ENCODE measurements around the gene HYDIN.

The HYDIN gene

GRCh38 chr16:71216714-71217113 is 13.8 kb downstream of the HYDIN start:
- no peak overlapping the region for H4K91ac ChIP-seq (ENCODE audit: low read depth, low read length, poor library complexity)
- no peak overlapping the region for H3K4me3 ChIP-seq (ENCODE audit: low read length in 2 of 2)
- H3K79me1 ChIP-seq (ENCODE audit: low read depth, low read length), result no peaks in the 10 kb centered on the region
- no peak for DNase-seq (ENCODE audit: low spot score)
- H3K23ac ChIP-seq (ENCODE audit: low read depth, low read length, poor library complexity), result no peak overlapping the region
- no peak overlapping the region for H3K4me2 ChIP-seq (ENCODE audit: insufficient read depth, low read length, poor library complexity, severe bottlenecking)
- H4K8ac ChIP-seq (ENCODE audit: low read depth, low read length), result no peak overlapping the region
- no peak overlapping the region for H2BK12ac ChIP-seq (ENCODE audit: low read length)
- H3K9me3 ChIP-seq (replicated peaks in 1 of 2; ENCODE audit: control insufficient read depth in 2 of 2, insufficient read depth in 1 of 2, low read depth in 1 of 2, low read length in 2 of 2), result peaks cover 0 to 1% of the 10 kb centered on the region in 2 donors
- no peak overlapping the region for H2AK5ac ChIP-seq (ENCODE audit: low read depth, low read length)
- no peak overlapping the region for H2BK5ac ChIP-seq (ENCODE audit: low read length)
- H3K36me3 ChIP-seq (replicated peaks in 1 of 2; ENCODE audit: control insufficient read depth in 2 of 2, insufficient read depth in 2 of 2, low read length in 2 of 2), result no peaks in the 10 kb centered on the region
- no peak overlapping the region for H3K9ac ChIP-seq (ENCODE audit: low read depth, low read length, poor library complexity)
- H2AFZ ChIP-seq (ENCODE audit: low read length), result no peak overlapping the region
- H2BK120ac ChIP-seq (ENCODE audit: low read depth, low read length), result no peak overlapping the region
- WGBS, 2 donors (ENCODE audit: extremely low coverage in 2 of 2, insufficient read length in 2 of 2, insufficient replicate concordance in 1 of 2), result no CpG with 5 or more reads among the region's 3 CpGs
- H2BK15ac ChIP-seq (ENCODE audit: low read length), result no peak overlapping the region
- no peak overlapping the region for H3K14ac ChIP-seq (ENCODE audit: low read length)
- H3K4ac ChIP-seq (ENCODE audit: low read length), result no peak overlapping the region
- H3K4me1 ChIP-seq (ENCODE audit: control insufficient read depth in 2 of 2, insufficient read depth in 1 of 2, low read depth in 1 of 2, low read length in 2 of 2), result no peaks in the 10 kb centered on the region
- H3K18ac ChIP-seq (ENCODE audit: low read length), result no peak overlapping the region
- no peak overlapping the region for H3K27ac ChIP-seq (replicated peaks; ENCODE audit: low read length)
- H3K27me3 ChIP-seq (ENCODE audit: control insufficient read depth in 3 of 3, insufficient read depth in 3 of 3, low read depth in 1 of 3, low read length in 3 of 3), result no peaks in the 10 kb centered on the region

DNA sequence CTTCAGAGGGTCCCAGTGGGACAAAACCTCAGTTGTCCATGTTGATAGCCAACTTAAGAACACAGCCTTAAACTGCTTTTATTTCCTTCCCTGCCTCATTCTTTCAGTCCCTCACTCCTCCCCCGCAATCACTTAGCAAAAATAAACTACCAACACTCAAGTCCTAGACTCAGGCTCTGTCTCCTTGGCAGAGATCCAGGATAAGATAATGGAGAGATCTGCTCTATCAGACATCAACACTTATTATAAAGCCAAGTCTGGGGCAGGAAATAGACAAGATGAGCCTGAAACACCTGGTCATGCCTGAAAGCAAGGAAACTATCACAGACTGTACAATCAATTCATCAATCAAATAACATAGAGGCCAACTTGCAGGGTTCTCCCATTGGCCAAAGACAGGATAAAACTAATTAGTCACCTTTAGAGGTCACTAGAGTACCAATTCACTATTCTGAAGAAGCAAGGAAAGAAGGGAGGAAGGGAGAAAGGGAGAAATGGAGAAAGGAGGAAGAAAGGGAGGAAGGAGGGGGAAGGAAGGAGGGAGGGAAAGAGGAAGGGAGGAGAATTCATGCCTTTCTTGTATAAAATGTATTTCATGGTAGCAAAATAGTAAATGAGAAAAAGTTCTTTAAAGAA is 15.7 kb downstream of the HYDIN start:
- no peak overlapping the region for H3K27ac ChIP-seq (replicated peaks; ENCODE audit: low read length)
- no peak overlapping the region for H2AK5ac ChIP-seq (ENCODE audit: low read depth, low read length)
- H3K14ac ChIP-seq (ENCODE audit: low read length), result no peak overlapping the region
- no peaks in the 10 kb centered on the region for H3K36me3 ChIP-seq (replicated peaks in 1 of 2; ENCODE audit: control insufficient read depth in 2 of 2, insufficient read depth in 2 of 2, low read length in 2 of 2)
- no peaks in the 10 kb centered on the region for H3K9me3 ChIP-seq (replicated peaks in 1 of 2; ENCODE audit: control insufficient read depth in 2 of 2, insufficient read depth in 1 of 2, low read depth in 1 of 2, low read length in 2 of 2)
- H4K91ac ChIP-seq (ENCODE audit: low read depth, low read length, poor library complexity), result no peak overlapping the region
- H2AFZ ChIP-seq (ENCODE audit: low read length), result no peak overlapping the region
- no peak overlapping the region for H2BK15ac ChIP-seq (ENCODE audit: low read length)
- H2BK12ac ChIP-seq (ENCODE audit: low read length), result no peak overlapping the region
- no peaks in the 10 kb centered on the region for H3K79me1 ChIP-seq (ENCODE audit: low read depth, low read length)
- H3K4me3 ChIP-seq (ENCODE audit: low read length in 2 of 2), result no peak overlapping the region
- no peak for DNase-seq (ENCODE audit: low spot score)
- H3K18ac ChIP-seq (ENCODE audit: low read length), result no peak overlapping the region
- no peak overlapping the region for H3K4ac ChIP-seq (ENCODE audit: low read length)
- H4K8ac ChIP-seq (ENCODE audit: low read depth, low read length), result no peak overlapping the region
- no peak overlapping the region for H3K23ac ChIP-seq (ENCODE audit: low read depth, low read length, poor library complexity)
- H3K4me1 ChIP-seq (ENCODE audit: control insufficient read depth in 2 of 2, insufficient read depth in 1 of 2, low read depth in 1 of 2, low read length in 2 of 2), result no peaks in the 10 kb centered on the region
- no peak overlapping the region for H3K4me2 ChIP-seq (ENCODE audit: insufficient read depth, low read length, poor library complexity, severe bottlenecking)
- H2BK120ac ChIP-seq (ENCODE audit: low read depth, low read length), result no peak overlapping the region
- no CpG with 5 or more reads among the region's 1 CpG for whole genome bisulfite sequencing, 2 donors (ENCODE audit: extremely low coverage in 2 of 2, insufficient read length in 2 of 2, insufficient replicate concordance in 1 of 2)
- no peak overlapping the region for H2BK5ac ChIP-seq (ENCODE audit: low read length)
- H3K9ac ChIP-seq (ENCODE audit: low read depth, low read length, poor library complexity), result no peak overlapping the region
- H3K27me3 ChIP-seq (ENCODE audit: control insufficient read depth in 3 of 3, insufficient read depth in 3 of 3, low read depth in 1 of 3, low read length in 3 of 3), result no peaks in the 10 kb centered on the region

GRCh38 chr16:71205482-71206131 is 24.9 kb downstream of the HYDIN start:
- no peak overlapping the region for H3K9ac ChIP-seq (ENCODE audit: low read depth, low read length, poor library complexity)
- H3K36me3 ChIP-seq (replicated peaks in 1 of 2; ENCODE audit: control insufficient read depth in 2 of 2, insufficient read depth in 2 of 2, low read length in 2 of 2), result no peaks in the 10 kb centered on the region
- WGBS, 2 donors (ENCODE audit: extremely low coverage in 2 of 2, insufficient read length in 2 of 2, insufficient replicate concordance in 1 of 2), result no CpG with 5 or more reads among the region's 3 CpGs

DNA sequence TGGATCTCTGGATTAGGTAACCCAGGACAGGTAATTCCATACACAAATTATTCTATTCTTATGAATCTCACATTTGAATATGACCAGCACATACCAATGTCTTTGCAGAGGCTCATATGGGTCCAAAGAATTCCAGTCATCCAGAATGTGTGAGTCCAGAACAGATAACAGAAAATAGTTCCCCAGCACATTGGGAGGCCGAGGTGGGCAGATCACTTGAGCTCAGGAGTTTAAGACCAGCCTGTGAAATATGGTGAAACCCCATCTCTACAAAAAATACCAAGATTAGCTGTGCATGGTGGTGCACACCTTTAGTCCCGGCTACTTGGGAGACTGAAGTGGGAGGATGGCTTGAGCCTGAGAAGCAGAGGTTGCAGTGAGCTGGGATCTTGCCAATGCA is 26.9 kb downstream of the HYDIN start:
- no peak overlapping the region for H2BK15ac ChIP-seq (ENCODE audit: low read length)
- peaks cover 0 to 9% of the 10 kb centered on the region in 2 donors for H3K9me3 ChIP-seq (replicated peaks in 1 of 2; ENCODE audit: control insufficient read depth in 2 of 2, insufficient read depth in 1 of 2, low read depth in 1 of 2, low read length in 2 of 2)
- H2AK5ac ChIP-seq (ENCODE audit: low read depth, low read length), result no peak overlapping the region
- no peaks in the 10 kb centered on the region for H3K27me3 ChIP-seq (ENCODE audit: control insufficient read depth in 3 of 3, insufficient read depth in 3 of 3, low read depth in 1 of 3, low read length in 3 of 3)
- no peak overlapping the region for H2AFZ ChIP-seq (ENCODE audit: low read length)
- no peak overlapping the region for H3K23ac ChIP-seq (ENCODE audit: low read depth, low read length, poor library complexity)
- no peak overlapping the region for H3K14ac ChIP-seq (ENCODE audit: low read length)
- H3K4me1 ChIP-seq (ENCODE audit: control insufficient read depth in 2 of 2, insufficient read depth in 1 of 2, low read depth in 1 of 2, low read length in 2 of 2), result no peaks in the 10 kb centered on the region
- no peaks in the 10 kb centered on the region for H3K79me1 ChIP-seq (ENCODE audit: low read depth, low read length)
- H3K36me3 ChIP-seq (replicated peaks in 1 of 2; ENCODE audit: control insufficient read depth in 2 of 2, insufficient read depth in 2 of 2, low read length in 2 of 2), result no peaks in the 10 kb centered on the region
- no peak overlapping the region for H3K4me2 ChIP-seq (ENCODE audit: insufficient read depth, low read length, poor library complexity, severe bottlenecking)
- H4K91ac ChIP-seq (ENCODE audit: low read depth, low read length, poor library complexity), result no peak overlapping the region
- H3K9ac ChIP-seq (ENCODE audit: low read depth, low read length, poor library complexity), result no peak overlapping the region
- no peak overlapping the region for H4K8ac ChIP-seq (ENCODE audit: low read depth, low read length)
- no peak overlapping the region for H2BK120ac ChIP-seq (ENCODE audit: low read depth, low read length)
- no CpG with 5 or more reads among the region's 2 CpGs for WGBS, 2 donors (ENCODE audit: extremely low coverage in 2 of 2, insufficient read length in 2 of 2, insufficient replicate concordance in 1 of 2)
- no peak overlapping the region for H2BK12ac ChIP-seq (ENCODE audit: low read length)
- no peak overlapping the region for H3K27ac ChIP-seq (replicated peaks; ENCODE audit: low read length)
- no peak overlapping the region for H2BK5ac ChIP-seq (ENCODE audit: low read length)
- DNase-seq (ENCODE audit: low spot score), result no peak
- no peak overlapping the region for H3K4me3 ChIP-seq (ENCODE audit: low read length in 2 of 2)
- no peak overlapping the region for H3K18ac ChIP-seq (ENCODE audit: low read length)
- no peak overlapping the region for H3K4ac ChIP-seq (ENCODE audit: low read length)

More at GRCh38 chr16:71205482-71206131, 24.9 kb downstream of the HYDIN start:
- Histone ChIP-seq H3K9me3 (replicated peaks in 1 of 2; ENCODE audit: control insufficient read depth in 2 of 2, insufficient read depth in 1 of 2, low read depth in 1 of 2, low read length in 2 of 2) (peaks cover 0 to 9% of the 10 kb centered on the region in 2 donors), H3K4me2 (ENCODE audit: insufficient read depth, low read length, poor library complexity, severe bottlenecking) (no peak overlapping the region), H3K18ac (ENCODE audit: low read length) (peak overlapping the region; percentile 27), H3K4ac (ENCODE audit: low read length) (no peak overlapping the region), H3K4me3 (ENCODE audit: low read length in 2 of 2) (peak overlapping the region in 1 of 2 donors; percentile 27), H3K4me1 (ENCODE audit: control insufficient read depth in 2 of 2, insufficient read depth in 1 of 2, low read depth in 1 of 2, low read length in 2 of 2) (no peaks in the 10 kb centered on the region), H3K79me1 (ENCODE audit: low read depth, low read length) (no peaks in the 10 kb centered on the region), H2BK120ac (ENCODE audit: low read depth, low read length) (no peak overlapping the region), H2AK5ac (ENCODE audit: low read depth, low read length) (no peak overlapping the region), H3K27ac (replicated peaks; ENCODE audit: low read length) (no peak overlapping the region), H2BK5ac (ENCODE audit: low read length) (no peak overlapping the region), H2BK12ac (ENCODE audit: low read length) (no peak overlapping the region), H2AFZ (ENCODE audit: low read length) (no peak overlapping the region), H2BK15ac (ENCODE audit: low read length) (no peak overlapping the region), H4K8ac (ENCODE audit: low read depth, low read length) (no peak overlapping the region), H3K14ac (ENCODE audit: low read length) (no peak overlapping the region), H3K23ac (ENCODE audit: low read depth, low read length, poor library complexity) (no peak overlapping the region), H3K27me3 (ENCODE audit: control insufficient read depth in 3 of 3, insufficient read depth in 3 of 3, low read depth in 1 of 3, low read length in 3 of 3) (no peaks in the 10 kb centered on the region), H4K91ac (ENCODE audit: low read depth, low read length, poor library complexity) (no peak overlapping the region)
- no peak for DNase-seq (ENCODE audit: low spot score)
